ENCODE results near the gene KCNAB3.

Gene KCNAB3

GRCh38 chr17:7915611-7916384, 13.9 kb downstream of the KCNAB3 start, which contains the start of gene RNF227:
Gene RNF227 (minus strand): TSS chr17:7916289. CDS start chr17:7916195, 94 bp downstream.
- peak within 1 kb of the TSS; percentile 58 for H3K4me3 ChIP-seq (replicated peaks; ENCODE audit: low read depth, low read length)
- peak; percentile 87 for DNase-seq (ENCODE audit: extremely low read depth, low read depth)
- TF ChIP-seq CTCF (IDR thresholded peaks at IDR 0.05; ENCODE audit: low read depth, low read length, missing control alignments): no peak

GRCh38 chr17:7915179-7915610, 14.5 kb downstream of the KCNAB3 start:
- TF ChIP-seq CTCF (IDR thresholded peaks at IDR 0.05; ENCODE audit: low read depth, low read length, missing control alignments): no peak
- peak overlapping the region; percentile 58 for H3K4me3 ChIP-seq (replicated peaks; ENCODE audit: low read depth, low read length)
- DNase-seq (ENCODE audit: extremely low read depth, low read depth): peak; percentile 10

- TF ChIP-seq CTCF (IDR thresholded peaks at IDR 0.05; ENCODE audit: low read depth, low read length, missing control alignments): peak; percentile 75
- no peak overlapping the region for H3K4me3 ChIP-seq (replicated peaks; ENCODE audit: low read depth, low read length)
- peak; percentile 59 for DNase-seq (ENCODE audit: extremely low read depth, low read depth)
Measured at GRCh38 chr17:7912927-7913524, 16.6 kb downstream of the KCNAB3 start.

- H3K4me3 ChIP-seq (replicated peaks; ENCODE audit: low read depth, low read length): no peak overlapping the region
- no peak for DNase-seq (ENCODE audit: extremely low read depth, low read depth)
- no peak for TF ChIP-seq CTCF (IDR thresholded peaks at IDR 0.05; ENCODE audit: low read depth, low read length, missing control alignments)
Measured at GRCh38 chr17:7911116-7911515, 18.5 kb downstream of the KCNAB3 start.

- no peak overlapping the region for H3K4me3 ChIP-seq (replicated peaks; ENCODE audit: low read depth, low read length)
- TF ChIP-seq CTCF (IDR thresholded peaks at IDR 0.05; ENCODE audit: low read depth, low read length, missing control alignments): no peak
- DNase-seq (ENCODE audit: extremely low read depth, low read depth): no peak
Measured at GRCh38 chr17:7910711-7911110, 18.9 kb downstream of the KCNAB3 start.

GRCh38 chr17:7910281-7910680, 19.4 kb downstream of the KCNAB3 start:
- DNase-seq (ENCODE audit: extremely low read depth, low read depth): no peak
- H3K4me3 ChIP-seq (replicated peaks; ENCODE audit: low read depth, low read length): no peak overlapping the region
- no peak for TF ChIP-seq CTCF (IDR thresholded peaks at IDR 0.05; ENCODE audit: low read depth, low read length, missing control alignments)
